ENCODE results near the gene PXK.

PXK gene

GRCh38 chr3:58322793-58323192 lies 9.9 kb upstream of the PXK start:
- Histone ChIP-seq H4K91ac (ENCODE audit: low read length) (no peak overlapping the region), H2BK5ac (ENCODE audit: low read depth, low read length, poor library complexity, severe bottlenecking) (no peak overlapping the region), H4K8ac (ENCODE audit: low read length) (no peak overlapping the region), H2BK120ac (ENCODE audit: low read depth, low read length) (no peak overlapping the region), H3K9me3 (ENCODE audit: control insufficient read depth, low read length) (no peaks in the 10 kb centered on the region), H3K9ac (ENCODE audit: low read length) (no peak overlapping the region), H3K18ac (ENCODE audit: low read depth in 1 of 2, low read length in 2 of 2) (no peak overlapping the region), H3K27ac (ENCODE audit: low read length, poor library complexity, severe bottlenecking) (no peak overlapping the region), H3K14ac (ENCODE audit: low read length in 2 of 2) (no peak overlapping the region), H3K23ac (ENCODE audit: low read length in 2 of 2) (no peak overlapping the region), H3K4ac (ENCODE audit: low read depth in 1 of 2, low read length in 2 of 2) (no peak overlapping the region), H2AK5ac (ENCODE audit: low read length, severe bottlenecking) (no peak overlapping the region), H3K79me1 (replicated peaks; ENCODE audit: low read length, poor library complexity, severe bottlenecking) (peaks cover 9% of the 10 kb centered on the region), H3K4me1 (ENCODE audit: control insufficient read depth, insufficient read depth, low read depth, low read length) (peaks cover 7% of the 10 kb centered on the region), H2BK12ac (ENCODE audit: low read length in 2 of 2) (no peak overlapping the region), H2BK15ac (ENCODE audit: low read depth, poor library complexity, severe bottlenecking) (no peak overlapping the region), H3K4me2 (ENCODE audit: low read length, poor library complexity, severe bottlenecking) (no peak overlapping the region), H3K36me3 (ENCODE audit: control insufficient read depth in 1 of 2, insufficient read depth in 2 of 2, low read depth in 1 of 2, low read length in 2 of 2) (peaks cover 10 to 22% of the 10 kb centered on the region in 2 experiments), H3K4me3 (ENCODE audit: insufficient read depth in 1 of 2, low read depth in 1 of 2, low read length in 2 of 2) (no peak overlapping the region), H2AFZ (ENCODE audit: low read depth, low read length) (no peak overlapping the region), H3K27me3 (ENCODE audit: control insufficient read depth in 1 of 2, insufficient read depth in 1 of 2, low read length in 2 of 2) (no peaks in the 10 kb centered on the region)
- 93% methylated on average over 1 of the region's 1 CpG for WGBS
- peak; percentile 29 for DNase-seq

- Histone ChIP-seq H3K4ac (ENCODE audit: low read depth in 1 of 2, low read length in 2 of 2) (no peak overlapping the region), H3K9ac (ENCODE audit: low read length) (no peak overlapping the region), H3K4me1 (ENCODE audit: control insufficient read depth, insufficient read depth, low read depth, low read length) (peaks cover 7% of the 10 kb centered on the region), H2AK5ac (ENCODE audit: low read length, severe bottlenecking) (no peak overlapping the region), H3K27ac (ENCODE audit: low read length, poor library complexity, severe bottlenecking) (no peak overlapping the region), H3K9me3 (ENCODE audit: control insufficient read depth, low read length) (no peaks in the 10 kb centered on the region), H2BK12ac (ENCODE audit: low read length in 2 of 2) (no peak overlapping the region), H3K4me2 (ENCODE audit: low read length, poor library complexity, severe bottlenecking) (no peak overlapping the region), H2AFZ (ENCODE audit: low read depth, low read length) (no peak overlapping the region), H3K79me1 (replicated peaks; ENCODE audit: low read length, poor library complexity, severe bottlenecking) (peaks cover 6% of the 10 kb centered on the region), H3K14ac (ENCODE audit: low read length in 2 of 2) (no peak overlapping the region), H4K91ac (ENCODE audit: low read length) (no peak overlapping the region), H3K36me3 (ENCODE audit: control insufficient read depth in 1 of 2, insufficient read depth in 2 of 2, low read depth in 1 of 2, low read length in 2 of 2) (peaks cover 3 to 14% of the 10 kb centered on the region in 2 experiments), H3K23ac (ENCODE audit: low read length in 2 of 2) (no peak overlapping the region), H2BK15ac (ENCODE audit: low read depth, poor library complexity, severe bottlenecking) (no peak overlapping the region), H4K8ac (ENCODE audit: low read length) (no peak overlapping the region), H2BK5ac (ENCODE audit: low read depth, low read length, poor library complexity, severe bottlenecking) (no peak overlapping the region), H2BK120ac (ENCODE audit: low read depth, low read length) (no peak overlapping the region), H3K18ac (ENCODE audit: low read depth in 1 of 2, low read length in 2 of 2) (no peak overlapping the region), H3K4me3 (ENCODE audit: insufficient read depth in 1 of 2, low read depth in 1 of 2, low read length in 2 of 2) (no peak overlapping the region), H3K27me3 (ENCODE audit: control insufficient read depth in 1 of 2, insufficient read depth in 1 of 2, low read length in 2 of 2) (no peaks in the 10 kb centered on the region)
- WGBS = 92% methylated on average over 2 of the region's 3 CpGs
- no peak for DNase-seq
Measured at GRCh38 chr3:58323529-58324390, 8.9 kb upstream of the PXK start.

GRCh38 chr3:58324391-58325390 lies 8.0 kb upstream of the PXK start:
- Histone ChIP-seq H4K8ac (ENCODE audit: low read length) (peak overlapping the region; percentile 79), H3K9ac (ENCODE audit: low read length) (no peak overlapping the region), H2BK120ac (ENCODE audit: low read depth, low read length) (no peak overlapping the region), H3K23ac (ENCODE audit: low read length in 2 of 2) (no peak overlapping the region), H2BK5ac (ENCODE audit: low read depth, low read length, poor library complexity, severe bottlenecking) (no peak overlapping the region), H3K18ac (ENCODE audit: low read depth in 1 of 2, low read length in 2 of 2) (peak overlapping the region in 1 of 2 experiments; percentile 79), H2BK12ac (ENCODE audit: low read length in 2 of 2) (peak overlapping the region; percentile 52 to 67), H3K27me3 (ENCODE audit: control insufficient read depth in 1 of 2, insufficient read depth in 1 of 2, low read length in 2 of 2) (no peaks in the 10 kb centered on the region), H3K14ac (ENCODE audit: low read length in 2 of 2) (no peak overlapping the region), H3K9me3 (ENCODE audit: control insufficient read depth, low read length) (no peaks in the 10 kb centered on the region), H2BK15ac (ENCODE audit: low read depth, poor library complexity, severe bottlenecking) (no peak overlapping the region), H2AK5ac (ENCODE audit: low read length, severe bottlenecking) (peak overlapping the region; percentile 56), H3K36me3 (ENCODE audit: control insufficient read depth in 1 of 2, insufficient read depth in 2 of 2, low read depth in 1 of 2, low read length in 2 of 2) (peaks cover 0 to 6% of the 10 kb centered on the region in 2 experiments), H3K4me1 (ENCODE audit: control insufficient read depth, insufficient read depth, low read depth, low read length) (peaks cover 7% of the 10 kb centered on the region), H3K4me3 (ENCODE audit: insufficient read depth in 1 of 2, low read depth in 1 of 2, low read length in 2 of 2) (no peak overlapping the region), H4K91ac (ENCODE audit: low read length) (no peak overlapping the region), H3K4me2 (ENCODE audit: low read length, poor library complexity, severe bottlenecking) (no peak overlapping the region), H3K79me1 (replicated peaks; ENCODE audit: low read length, poor library complexity, severe bottlenecking) (peaks cover 3% of the 10 kb centered on the region), H3K4ac (ENCODE audit: low read depth in 1 of 2, low read length in 2 of 2) (peak overlapping the region in 1 of 2 experiments; percentile 68), H2AFZ (ENCODE audit: low read depth, low read length) (no peak overlapping the region), H3K27ac (ENCODE audit: low read length, poor library complexity, severe bottlenecking) (peak overlapping the region; percentile 49)
- WGBS = 80% methylated on average over 6 of the region's 7 CpGs
- no peak for DNase-seq

Data from mesenchymal stem cell (in vitro differentiated cells and primary cell).